ENCODE results near the gene FSTL5.

The FSTL5 gene

GRCh38 chr4:161554372-161554990, 609.3 kb downstream of the FSTL5 start:
- H3K4me3 ChIP-seq (ENCODE audit: control insufficient read depth, low read depth, low read length): no peak overlapping the region
- no peak for DNase-seq (ENCODE audit: low read depth)
- TF ChIP-seq CTCF (IDR thresholded peaks at IDR 0.05; ENCODE audit: control insufficient read depth, insufficient read depth, low read depth, low read length, missing control alignments): no peak

- DNase-seq (ENCODE audit: low read depth): no peak
- no peak for TF ChIP-seq CTCF (IDR thresholded peaks at IDR 0.05; ENCODE audit: control insufficient read depth, insufficient read depth, low read depth, low read length, missing control alignments)
- no peak overlapping the region for H3K4me3 ChIP-seq (ENCODE audit: control insufficient read depth, low read depth, low read length)
Measured at GRCh38 chr4:161546902-161547301, 616.9 kb downstream of the FSTL5 start.

GRCh38 chr4:161540265-161540664, 623.5 kb downstream of the FSTL5 start:
- no peak for TF ChIP-seq CTCF (IDR thresholded peaks at IDR 0.05; ENCODE audit: control insufficient read depth, insufficient read depth, low read depth, low read length, missing control alignments)
- no peak for DNase-seq (ENCODE audit: low read depth)
- no peak overlapping the region for H3K4me3 ChIP-seq (ENCODE audit: control insufficient read depth, low read depth, low read length)

- no peak for TF ChIP-seq CTCF (IDR thresholded peaks at IDR 0.05; ENCODE audit: control insufficient read depth, insufficient read depth, low read depth, low read length, missing control alignments)
- H3K4me3 ChIP-seq (ENCODE audit: control insufficient read depth, low read depth, low read length): no peak overlapping the region
- no peak for DNase-seq (ENCODE audit: low read depth)
Measured at GRCh38 chr4:161538941-161539340, 624.9 kb downstream of the FSTL5 start.

GRCh38 chr4:161530710-161531109, 633.1 kb downstream of the FSTL5 start:
- TF ChIP-seq CTCF (IDR thresholded peaks at IDR 0.05; ENCODE audit: control insufficient read depth, insufficient read depth, low read depth, low read length, missing control alignments): no peak
- no peak overlapping the region for H3K4me3 ChIP-seq (ENCODE audit: control insufficient read depth, low read depth, low read length)
- no peak for DNase-seq (ENCODE audit: low read depth)

GRCh38 chr4:161525121-161525520, 638.7 kb downstream of the FSTL5 start:
- H3K4me3 ChIP-seq (ENCODE audit: control insufficient read depth, low read depth, low read length): no peak overlapping the region
- no peak for DNase-seq (ENCODE audit: low read depth)
- no peak for TF ChIP-seq CTCF (IDR thresholded peaks at IDR 0.05; ENCODE audit: control insufficient read depth, insufficient read depth, low read depth, low read length, missing control alignments)

GRCh38 chr4:161522031-161522430, 641.8 kb downstream of the FSTL5 start:
- TF ChIP-seq CTCF (IDR thresholded peaks at IDR 0.05; ENCODE audit: control insufficient read depth, insufficient read depth, low read depth, low read length, missing control alignments): no peak

More at GRCh38 chr4:161522031-161522430, 641.8 kb downstream of the FSTL5 start:
- DNase-seq (ENCODE audit: low read depth): no peak
- H3K4me3 ChIP-seq (ENCODE audit: control insufficient read depth, low read depth, low read length): no peak overlapping the region
